ENCODE measurements around the gene ARMH1. TPM values are rescaled to one million over a fixed set of nuclear protein-coding genes. Genes with fewer than 3 reads are reported as not detected.
"Not testable (repeated sequence)": the region's sequence is repeated elsewhere in the genome, so short reads cannot be mapped to it uniquely, and the experiment has no call there.

The ARMH1 gene
- total RNA-seq, 1 donor from 2014 or later = not detected

DNA sequence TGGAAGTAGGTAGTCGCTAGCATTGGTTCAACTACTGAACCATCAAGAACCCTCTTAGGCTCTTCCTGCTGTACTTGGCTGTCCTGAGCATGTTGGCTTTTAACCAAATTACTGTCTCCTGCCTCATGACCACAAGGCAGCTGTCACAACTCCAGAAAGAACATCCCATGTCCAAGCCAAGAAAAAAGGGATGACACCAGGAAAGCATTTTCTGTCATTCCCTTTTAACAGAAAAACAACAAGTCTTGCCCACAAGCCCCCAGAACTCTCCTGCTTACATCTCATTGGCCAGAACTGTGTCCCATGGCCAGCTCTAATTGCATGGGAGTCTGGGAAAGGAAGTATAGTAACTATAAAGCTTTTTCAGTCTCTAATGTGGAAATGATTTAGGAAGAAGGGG lies 58.9 kb downstream of the ARMH1 start:
- peak; percentile 25 for DNase-seq (ENCODE audit: low read depth)
- H3K4me3 ChIP-seq (ENCODE audit: low read depth, low read length) = no peak overlapping the region
- H3K36me3 ChIP-seq (ENCODE audit: control insufficient read depth, insufficient read depth, low read length) = no peaks in the 10 kb centered on the region
- FAIRE-seq = no peak
- no peaks in the 10 kb centered on the region for H3K27me3 ChIP-seq (ENCODE audit: control insufficient read depth, insufficient read depth, low read length)
- TF ChIP-seq, protein P1, sequence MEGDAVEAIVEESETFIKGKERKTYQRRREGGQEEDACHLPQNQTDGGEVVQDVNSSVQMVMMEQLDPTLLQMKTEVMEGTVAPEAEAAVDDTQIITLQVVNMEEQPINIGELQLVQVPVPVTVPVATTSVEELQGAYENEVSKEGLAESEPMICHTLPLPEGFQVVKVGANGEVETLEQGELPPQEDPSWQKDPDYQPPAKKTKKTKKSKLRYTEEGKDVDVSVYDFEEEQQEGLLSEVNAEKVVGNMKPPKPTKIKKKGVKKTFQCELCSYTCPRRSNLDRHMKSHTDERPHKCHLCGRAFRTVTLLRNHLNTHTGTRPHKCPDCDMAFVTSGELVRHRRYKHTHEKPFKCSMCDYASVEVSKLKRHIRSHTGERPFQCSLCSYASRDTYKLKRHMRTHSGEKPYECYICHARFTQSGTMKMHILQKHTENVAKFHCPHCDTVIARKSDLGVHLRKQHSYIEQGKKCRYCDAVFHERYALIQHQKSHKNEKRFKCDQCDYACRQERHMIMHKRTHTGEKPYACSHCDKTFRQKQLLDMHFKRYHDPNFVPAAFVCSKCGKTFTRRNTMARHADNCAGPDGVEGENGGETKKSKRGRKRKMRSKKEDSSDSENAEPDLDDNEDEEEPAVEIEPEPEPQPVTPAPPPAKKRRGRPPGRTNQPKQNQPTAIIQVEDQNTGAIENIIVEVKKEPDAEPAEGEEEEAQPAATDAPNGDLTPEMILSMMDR (IDR thresholded peaks at IDR 0.05; ENCODE audit: insufficient read depth, low read length, severe bottlenecking) = no peak

DNA sequence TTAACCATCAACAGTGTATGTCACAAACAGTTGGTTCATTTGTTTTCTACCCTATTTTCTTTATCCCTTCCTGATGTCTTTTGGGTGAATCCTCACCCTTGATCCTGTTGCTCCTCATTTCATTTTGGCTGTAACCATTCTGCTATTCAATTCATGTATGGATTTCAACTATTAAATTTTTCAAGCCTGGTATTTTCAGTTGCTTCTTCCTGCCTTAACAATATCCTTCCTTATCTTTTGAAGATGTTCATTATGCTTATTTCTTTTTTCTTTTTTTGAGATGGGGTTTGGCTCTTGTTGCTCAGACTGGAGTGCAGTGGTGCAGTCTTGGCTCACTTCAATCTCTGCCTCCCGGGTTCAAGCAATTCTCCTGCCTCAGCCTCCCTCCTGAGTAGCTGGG lies 59.3 kb downstream of the ARMH1 start:
- Histone ChIP-seq H3K27me3 (ENCODE audit: control insufficient read depth, insufficient read depth, low read length) (no peaks in the 10 kb centered on the region), H3K4me3 (ENCODE audit: low read depth, low read length) (no peak overlapping the region), H3K36me3 (ENCODE audit: control insufficient read depth, insufficient read depth, low read length) (no peaks in the 10 kb centered on the region)
- DNase-seq (ENCODE audit: low read depth) (no peak), FAIRE-seq (no peak)
- TF ChIP-seq, protein P1 (IDR thresholded peaks at IDR 0.05; ENCODE audit: insufficient read depth, low read length, severe bottlenecking) = no peak

DNA sequence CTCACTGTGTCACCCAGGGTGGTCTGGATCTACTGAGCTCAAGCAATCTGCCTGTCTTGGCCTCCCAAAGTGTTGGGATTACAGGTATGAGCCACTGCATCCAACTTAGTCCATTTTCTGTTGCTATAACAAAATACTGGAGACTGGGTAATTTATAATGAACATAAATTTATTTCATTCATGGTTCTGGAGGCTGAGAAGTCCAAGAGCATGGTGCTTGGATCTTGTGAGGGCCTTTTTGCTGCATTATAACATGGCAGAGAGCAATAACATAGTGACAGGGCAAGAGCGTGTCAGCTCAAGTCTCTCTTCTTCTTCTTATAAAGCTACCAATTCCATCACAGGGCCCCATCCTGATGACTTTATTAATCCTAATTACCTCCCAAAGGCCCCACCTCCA lies 61.5 kb downstream of the ARMH1 start:
- Histone ChIP-seq H3K36me3 (ENCODE audit: control insufficient read depth, insufficient read depth, low read length) (no peaks in the 10 kb centered on the region), H3K27me3 (ENCODE audit: control insufficient read depth, insufficient read depth, low read length) (no peaks in the 10 kb centered on the region), H3K4me3 (ENCODE audit: low read depth, low read length) (no peak overlapping the region)
- FAIRE-seq = no peak
- DNase-seq (ENCODE audit: low read depth) = no peak
- TF ChIP-seq, protein P1 (IDR thresholded peaks at IDR 0.05; ENCODE audit: insufficient read depth, low read length, severe bottlenecking) = no peak

DNA sequence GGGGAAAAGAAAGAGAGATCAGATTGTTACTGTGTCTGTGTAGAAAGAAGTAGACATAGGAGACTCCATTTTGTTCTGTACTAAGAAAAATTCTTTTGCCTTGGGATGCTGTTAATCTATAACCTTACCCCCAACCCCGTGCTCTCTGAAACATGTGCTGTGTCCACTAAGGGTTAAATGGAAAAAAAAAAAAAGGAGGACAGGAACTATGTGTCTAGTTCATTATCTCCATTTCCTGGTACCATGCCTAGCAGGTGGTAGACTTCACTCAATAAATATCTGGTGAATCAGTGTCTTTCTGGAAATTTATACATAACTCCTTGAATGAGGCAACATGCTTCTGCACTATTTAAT lies 64.4 kb downstream of the ARMH1 start:
- not testable (repeated sequence) for DNase-seq (ENCODE audit: low read depth); H3K27me3 ChIP-seq (ENCODE audit: control insufficient read depth, insufficient read depth, low read length); FAIRE-seq; H3K36me3 ChIP-seq (ENCODE audit: control insufficient read depth, insufficient read depth, low read length)
- H3K4me3 ChIP-seq (ENCODE audit: low read depth, low read length) = peak overlapping the region; percentile 46

DNA sequence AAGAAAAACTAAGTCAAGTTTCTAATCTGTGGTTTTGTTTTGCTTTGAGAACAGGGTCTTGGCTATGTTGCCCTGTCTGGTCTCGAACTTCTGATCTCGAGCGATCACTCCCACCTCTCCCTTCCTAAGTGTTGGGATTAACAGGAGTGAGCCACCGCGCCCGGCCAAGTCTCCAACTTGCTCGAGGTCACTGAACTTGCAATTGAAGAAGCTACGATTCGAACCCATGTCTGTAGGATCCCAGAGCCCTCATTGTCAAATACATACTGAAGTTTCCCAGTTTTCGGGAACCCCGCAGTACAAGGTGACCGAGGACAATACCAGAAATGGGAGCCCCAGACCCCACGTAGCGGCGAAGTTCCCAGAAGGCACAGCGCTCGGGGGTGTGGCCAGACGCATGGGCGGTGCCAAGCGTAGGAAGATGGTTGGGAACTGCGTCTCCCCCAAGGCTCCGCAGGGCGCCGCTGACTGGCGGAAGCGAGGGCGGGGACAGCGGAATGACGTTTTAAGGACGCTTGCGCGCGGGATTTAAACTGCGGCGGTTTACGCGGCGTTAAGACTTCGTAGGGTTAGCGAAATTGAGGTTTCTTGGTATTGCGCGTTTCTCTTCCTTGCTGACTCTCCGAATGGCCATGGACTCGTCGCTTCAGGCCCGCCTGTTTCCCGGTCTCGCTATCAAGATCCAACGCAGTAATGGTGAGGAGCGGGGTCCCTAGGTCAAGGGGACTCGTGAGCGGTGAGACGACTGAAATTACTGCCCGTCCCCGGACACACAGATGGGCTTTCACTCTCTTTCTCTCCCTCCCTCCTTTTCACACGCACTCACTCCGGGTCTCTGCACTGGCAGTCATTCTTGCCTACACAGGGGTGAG lies 65.0 kb downstream of the ARMH1 start, which contains the start of gene KIF2C:
Gene KIF2C, plus strand, starts transcription at position 531 of the 872 bp plus-strand sequence. Its CDS starts 96 bp downstream, at position 627.
- Histone ChIP-seq H3K4me3 (ENCODE audit: low read depth, low read length) (peak within 1 kb of the TSS; percentile 46), H3K36me3 (ENCODE audit: control insufficient read depth, insufficient read depth, low read length) (no peaks in the 10 kb centered on the region), H3K27me3 (ENCODE audit: control insufficient read depth, insufficient read depth, low read length) (no peaks in the 10 kb centered on the region)
- DNase-seq (ENCODE audit: low read depth) = peak; percentile 93
- no peak for FAIRE-seq
- TF ChIP-seq, protein P1 (IDR thresholded peaks at IDR 0.05; ENCODE audit: insufficient read depth, low read length, severe bottlenecking) = no peak

DNA sequence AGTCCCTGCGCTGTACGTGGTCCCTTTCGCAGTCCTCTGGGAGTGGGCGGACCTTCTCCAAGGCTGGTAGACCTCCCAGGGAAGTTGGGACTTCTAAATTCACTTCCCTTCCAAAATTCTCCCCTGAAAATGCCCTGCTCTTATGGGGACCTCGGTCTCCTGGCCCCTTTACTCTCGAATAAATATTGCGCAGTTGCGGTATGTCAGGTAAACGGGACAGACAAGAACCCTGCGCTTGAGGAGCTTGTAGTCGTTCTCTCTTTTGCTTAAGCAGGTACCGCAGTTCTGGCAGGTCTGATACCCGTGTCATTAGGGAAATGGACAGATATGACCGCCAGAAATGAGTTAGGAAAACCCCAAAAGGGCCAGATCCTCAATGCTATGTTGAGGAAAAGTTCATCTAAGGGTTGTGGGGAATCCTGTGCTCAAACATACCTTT lies 65.7 kb downstream of the ARMH1 start:
- DNase-seq (ENCODE audit: low read depth) (peak; percentile 14), FAIRE-seq (no peak)
- H3K4me3 ChIP-seq (ENCODE audit: low read depth, low read length) = peak overlapping the region; percentile 46
- H3K27me3 ChIP-seq (ENCODE audit: control insufficient read depth, insufficient read depth, low read length) = no peaks in the 10 kb centered on the region
- no peaks in the 10 kb centered on the region for H3K36me3 ChIP-seq (ENCODE audit: control insufficient read depth, insufficient read depth, low read length)
- TF ChIP-seq, protein P1 (IDR thresholded peaks at IDR 0.05; ENCODE audit: insufficient read depth, low read length, severe bottlenecking) = no peak
